OCI-LY7 (cell line): Measurements from ENCODE around the gene KRTAP13-3. TPM values are rescaled to one million over a fixed set of nuclear protein-coding genes. Genes with fewer than 3 reads are reported as not detected.

Source experiments
- BruUV-seq: library from RNA; stranded (reverse); fragments of 400-500 nt; replicated peaks from 2 replicates; lab custom pipeline; 2021; lab: Mats Ljungman, UMichigan
- CTCF ChIA-PET: fragments of 300-600 bp; sonication (Branson Sonifier 250); formaldehyde crosslinking; loops from one replicate; lab custom pipeline; 2022; ENCODE audit warnings: antibody characterized with exemption; ENCODE audit not compliant: unreplicated experiment; lab: Charles Lee
- POLR2A ChIA-PET: fragments of 300-600 bp; sonication (Branson Sonifier 250); formaldehyde crosslinking; loops from one replicate; lab custom pipeline; 2022; ENCODE audit warnings: antibody characterized with exemption; lab: Charles Lee
- DNase-seq: peaks from one replicate; pipeline ENCODE4 v3.0.0-alpha.2; 2015; ENCODE audit warnings: low spot score
- H2AFZ ChIP-seq: fragments of 200-600 bp; sonication (generic), shearing (Covaris generic); 2 replicates; pipeline ENCODE4 v1.6.1; 2014; ENCODE audit warnings: mild to moderate bottlenecking, antibody characterized with exemption, low read length, moderate library complexity
- H3K27ac ChIP-seq: fragments of 200-600 bp; sonication (generic); 2 replicates; pipeline ENCODE4 v1.5.1; 2014; ENCODE audit warnings: mixed run types, low read depth, mild to moderate bottlenecking, moderate library complexity, low read length, inconsistent platforms; ENCODE audit not compliant: poor library complexity, severe bottlenecking
- H3K36me3 ChIP-seq: fragments of 200-600 bp; sonication (generic); 2 replicates; pipeline ENCODE4 v1.6.1; 2014; ENCODE audit warnings: mild to moderate bottlenecking, antibody characterized with exemption, low read length, moderate library complexity, mixed read lengths; ENCODE audit not compliant: insufficient read depth
- H3K4me1 ChIP-seq: fragments of 200-600 bp; sonication (generic); 2 replicates; pipeline ENCODE4 v1.5.1; 2014; ENCODE audit warnings: mild to moderate bottlenecking, low read length; ENCODE audit not compliant: insufficient read depth, poor library complexity, severe bottlenecking
- H3K4me2 ChIP-seq: fragments of 200-600 bp; sonication (generic); 2 replicates; pipeline ENCODE4 v1.6.1; 2014; ENCODE audit warnings: mild to moderate bottlenecking, low read length
- H3K4me3 ChIP-seq: fragments of 200-600 bp; sonication (generic); 2 replicates; pipeline ENCODE4 v1.5.1; 2014; ENCODE audit warnings: mild to moderate bottlenecking, low read depth, low read length; ENCODE audit not compliant: poor library complexity, severe bottlenecking
- H3K79me2 ChIP-seq: fragments of 200-600 bp; sonication (generic); 2 replicates; pipeline ENCODE4 v1.6.1; 2016; ENCODE audit warnings: low read depth, mild to moderate bottlenecking, low read length, moderate library complexity, mixed read lengths; ENCODE audit not compliant: insufficient read depth
- H3K9me2 ChIP-seq: fragments of 200-600 bp; sonication (generic); 2 replicates; pipeline ENCODE4 v1.6.1; 2016; ENCODE audit warnings: mild to moderate bottlenecking, low read length, mixed read lengths; ENCODE audit not compliant: insufficient read depth
- H3K9me3 ChIP-seq: fragments of 200-600 bp; sonication (generic); 2 replicates; pipeline ENCODE4 v1.6.1; 2014; ENCODE audit warnings: mild to moderate bottlenecking, mixed run types, low read length, mixed read lengths
- H4K20me1 ChIP-seq: fragments of 200-600 bp; sonication (generic); 2 replicates; pipeline ENCODE4 v1.6.1; 2014; ENCODE audit warnings: mild to moderate bottlenecking, antibody characterized with exemption, low read length, moderate library complexity, mixed read lengths; ENCODE audit not compliant: insufficient read depth
- CTCF ChIP-seq: fragments of 200-600 bp; sonication (generic); conservative IDR thresholded peaks from 2 replicates; pipeline ENCODE4 v1.5.1; 2014; ENCODE audit warnings: mild to moderate bottlenecking, antibody characterized with exemption, low read length, moderate library complexity, mixed read lengths
- EZH2phosphoT487 ChIP-seq: fragments of 200-600 bp; sonication (generic); IDR thresholded peaks from 2 replicates; pipeline ENCODE4 v1.6.1; 2018; ENCODE audit warnings: low read depth, borderline replicate concordance, mild to moderate bottlenecking, mixed run types, antibody characterized with exemption, low read length, moderate library complexity, mixed read lengths
- intact Hi-C: fragments of 100-400 bp; cut with micrococcal nuclease; formaldehyde crosslinking; loops from one replicate; pipeline ENCODE4 v1.10.0; 2022; ENCODE audit not compliant: unreplicated experiment
- total RNA-seq, 2 experiments: library from RNA; depleted of rRNA in 1 of 2; stranded (reverse); fragments of >200 nt in 1 of 2; shearing (Covaris generic) in 1 of 2; gene quantifications; 2 replicates each; pipeline ENCODE4 v1.2.3, GENCODE V29; 2014 to 2022

The KRTAP13-3 gene
- total RNA-seq, 2 experiments from 2014 or later: not detected

- ChIA-PET CTCF (no interaction called here), POLR2A (no interaction called here)
- no peaks in the 10 kb centered on the region for H3K4me1 ChIP-seq
- H4K20me1 ChIP-seq: no peaks in the 10 kb centered on the region
- H3K4me3 ChIP-seq: no peak overlapping the region
- H2AFZ ChIP-seq: no peak overlapping the region
- H3K79me2 ChIP-seq: no peaks in the 10 kb centered on the region
- no peak overlapping the region for H3K4me2 ChIP-seq
- no peak for TF ChIP-seq CTCF
- TF ChIP-seq EZH2phosphoT487: no peak
- intact Hi-C loops: no loop called here
- BruUV-seq: no TSS peak
- no peaks in the 10 kb centered on the region for H3K9me3 ChIP-seq
- no peak for DNase-seq
- H3K36me3 ChIP-seq: no peaks in the 10 kb centered on the region
- no peak overlapping the region for H3K27ac ChIP-seq
- no peaks in the 10 kb centered on the region for H3K9me2 ChIP-seq
Measured at GRCh38 chr21:30391492-30392025, 34.2 kb downstream of the KRTAP13-3 start.

GRCh38 chr21:30382201-30382600 is 43.5 kb downstream of the KRTAP13-3 start:
- no peaks in the 10 kb centered on the region for H3K79me2 ChIP-seq
- H3K27ac ChIP-seq: no peak overlapping the region
- H2AFZ ChIP-seq: no peak overlapping the region
- H3K9me2 ChIP-seq: no peaks in the 10 kb centered on the region
- H4K20me1 ChIP-seq: no peaks in the 10 kb centered on the region
- no peak for TF ChIP-seq CTCF
- no peak for TF ChIP-seq EZH2phosphoT487
- H3K9me3 ChIP-seq: no peaks in the 10 kb centered on the region
- CTCF ChIA-PET: no interaction called here
- intact Hi-C loops: no loop called here
- DNase-seq: no peak
- no peak overlapping the region for H3K4me2 ChIP-seq
- no peak overlapping the region for H3K4me3 ChIP-seq
- BruUV-seq: no TSS peak
- POLR2A ChIA-PET: no interaction called here
- no peaks in the 10 kb centered on the region for H3K4me1 ChIP-seq
- H3K36me3 ChIP-seq: no peaks in the 10 kb centered on the region

Other genes with a start within 250 kb of the KRTAP13-3 start
- not detected in 2 replicates for gene CLDN8, start 209.8 kb downstream of the KRTAP13-3 start, total RNA-seq (2014; rRNA removed; shearing (Covaris generic))
- gene CLDN8, start 209.8 kb downstream of the KRTAP13-3 start, total RNA-seq (2022): not detected in 2 replicates
- gene KRTAP24-1, start 143.0 kb downstream of the KRTAP13-3 start, total RNA-seq (2014; rRNA removed; shearing (Covaris generic)): not detected in 2 replicates
- gene KRTAP24-1, start 143.0 kb downstream of the KRTAP13-3 start, total RNA-seq (2022): not detected in 2 replicates
- gene KRTAP25-1, start 136.4 kb downstream of the KRTAP13-3 start, total RNA-seq (2014; rRNA removed; shearing (Covaris generic)): not detected in 2 replicates
- not detected in 2 replicates for gene KRTAP25-1, start 136.4 kb downstream of the KRTAP13-3 start, total RNA-seq (2022)
- gene KRTAP26-1, start 105.6 kb downstream of the KRTAP13-3 start, total RNA-seq (2014; rRNA removed; shearing (Covaris generic)): not detected in 2 replicates
- gene KRTAP26-1, start 105.6 kb downstream of the KRTAP13-3 start, total RNA-seq (2022): not detected in 2 replicates
- gene KRTAP27-1, start 88.2 kb downstream of the KRTAP13-3 start, total RNA-seq (2014; rRNA removed; shearing (Covaris generic)): not detected in 2 replicates
- gene KRTAP27-1, start 88.2 kb downstream of the KRTAP13-3 start, total RNA-seq (2022): not detected in 2 replicates
- gene KRTAP23-1, start 77.3 kb downstream of the KRTAP13-3 start, total RNA-seq (2014; rRNA removed; shearing (Covaris generic)): not detected in 2 replicates
- not detected in 2 replicates for gene KRTAP23-1, start 77.3 kb downstream of the KRTAP13-3 start, total RNA-seq (2022)
- not detected in 2 replicates for gene KRTAP13-2, start 53.7 kb downstream of the KRTAP13-3 start, total RNA-seq (2014; rRNA removed; shearing (Covaris generic))
- not detected in 2 replicates for gene KRTAP13-2, start 53.7 kb downstream of the KRTAP13-3 start, total RNA-seq (2022)
- gene KRTAP13-1, start 29.9 kb downstream of the KRTAP13-3 start, total RNA-seq (2014; rRNA removed; shearing (Covaris generic)): not detected in 2 replicates
- not detected in 2 replicates for gene KRTAP13-1, start 29.9 kb downstream of the KRTAP13-3 start, total RNA-seq (2022)
- gene KRTAP13-4, start 4.3 kb upstream of the KRTAP13-3 start, total RNA-seq (2014; rRNA removed; shearing (Covaris generic)): not detected in 2 replicates
- not detected in 2 replicates for gene KRTAP13-4, start 4.3 kb upstream of the KRTAP13-3 start, total RNA-seq (2022)
- gene KRTAP15-1, start 14.3 kb upstream of the KRTAP13-3 start, total RNA-seq (2014; rRNA removed; shearing (Covaris generic)): not detected in 2 replicates
- not detected in 2 replicates for gene KRTAP15-1, start 14.3 kb upstream of the KRTAP13-3 start, total RNA-seq (2022)
- not detected in 2 replicates for gene KRTAP19-1, start 54.4 kb upstream of the KRTAP13-3 start, total RNA-seq (2014; rRNA removed; shearing (Covaris generic))
- gene KRTAP19-1, start 54.4 kb upstream of the KRTAP13-3 start, total RNA-seq (2022): not detected in 2 replicates
- not detected in 2 replicates for gene KRTAP19-2, start 61.5 kb upstream of the KRTAP13-3 start, total RNA-seq (2014; rRNA removed; shearing (Covaris generic))
- not detected in 2 replicates for gene KRTAP19-2, start 61.5 kb upstream of the KRTAP13-3 start, total RNA-seq (2022)
- gene KRTAP19-3, start 66.1 kb upstream of the KRTAP13-3 start, total RNA-seq (2014; rRNA removed; shearing (Covaris generic)): not detected in 2 replicates
- not detected in 2 replicates for gene KRTAP19-3, start 66.1 kb upstream of the KRTAP13-3 start, total RNA-seq (2022)
- gene KRTAP19-4, start 71.2 kb upstream of the KRTAP13-3 start, total RNA-seq (2014; rRNA removed; shearing (Covaris generic)): not detected in 2 replicates
- gene KRTAP19-4, start 71.2 kb upstream of the KRTAP13-3 start, total RNA-seq (2022): not detected in 2 replicates
- not detected in 2 replicates for gene KRTAP19-5, start 76.2 kb upstream of the KRTAP13-3 start, total RNA-seq (2014; rRNA removed; shearing (Covaris generic))
- gene KRTAP19-5, start 76.2 kb upstream of the KRTAP13-3 start, total RNA-seq (2022): not detected in 2 replicates
- not detected in 2 replicates for gene KRTAP19-6, start 115.9 kb upstream of the KRTAP13-3 start, total RNA-seq (2014; rRNA removed; shearing (Covaris generic))
- not detected in 2 replicates for gene KRTAP19-6, start 115.9 kb upstream of the KRTAP13-3 start, total RNA-seq (2022)
- gene KRTAP19-7, start 135.4 kb upstream of the KRTAP13-3 start, total RNA-seq (2014; rRNA removed; shearing (Covaris generic)): not detected in 2 replicates
- not detected in 2 replicates for gene KRTAP19-7, start 135.4 kb upstream of the KRTAP13-3 start, total RNA-seq (2022)
- not detected in 2 replicates for gene KRTAP22-2, start 164.5 kb upstream of the KRTAP13-3 start, total RNA-seq (2014; rRNA removed; shearing (Covaris generic))
- not detected in 2 replicates for gene KRTAP22-2, start 164.5 kb upstream of the KRTAP13-3 start, total RNA-seq (2022)
- not detected in 2 replicates for gene KRTAP6-3, start 166.5 kb upstream of the KRTAP13-3 start, total RNA-seq (2014; rRNA removed; shearing (Covaris generic))
- not detected in 2 replicates for gene KRTAP6-3, start 166.5 kb upstream of the KRTAP13-3 start, total RNA-seq (2022)
- not detected in 2 replicates for gene KRTAP6-2, start 173.0 kb upstream of the KRTAP13-3 start, total RNA-seq (2014; rRNA removed; shearing (Covaris generic))
- gene KRTAP6-2, start 173.0 kb upstream of the KRTAP13-3 start, total RNA-seq (2022): not detected in 2 replicates
- not detected in 2 replicates for gene KRTAP22-1, start 175.2 kb upstream of the KRTAP13-3 start, total RNA-seq (2014; rRNA removed; shearing (Covaris generic))
- gene KRTAP22-1, start 175.2 kb upstream of the KRTAP13-3 start, total RNA-seq (2022): not detected in 2 replicates
- not detected in 2 replicates for gene KRTAP6-1, start 188.0 kb upstream of the KRTAP13-3 start, total RNA-seq (2014; rRNA removed; shearing (Covaris generic))
- gene KRTAP6-1, start 188.0 kb upstream of the KRTAP13-3 start, total RNA-seq (2022): not detected in 2 replicates
- gene KRTAP20-1, start 190.5 kb upstream of the KRTAP13-3 start, total RNA-seq (2014; rRNA removed; shearing (Covaris generic)): not detected in 2 replicates
- not detected in 2 replicates for gene KRTAP20-1, start 190.5 kb upstream of the KRTAP13-3 start, total RNA-seq (2022)
- not detected in 2 replicates for gene KRTAP20-4, start 194.7 kb upstream of the KRTAP13-3 start, total RNA-seq (2014; rRNA removed; shearing (Covaris generic))
- gene KRTAP20-4, start 194.7 kb upstream of the KRTAP13-3 start, total RNA-seq (2022): not detected in 2 replicates
- not detected in 2 replicates for gene KRTAP20-2, start 209.3 kb upstream of the KRTAP13-3 start, total RNA-seq (2014; rRNA removed; shearing (Covaris generic))
- not detected in 2 replicates for gene KRTAP20-2, start 209.3 kb upstream of the KRTAP13-3 start, total RNA-seq (2022)
- gene KRTAP20-3, start 216.9 kb upstream of the KRTAP13-3 start, total RNA-seq (2014; rRNA removed; shearing (Covaris generic)): not detected in 2 replicates
- not detected in 2 replicates for gene KRTAP20-3, start 216.9 kb upstream of the KRTAP13-3 start, total RNA-seq (2022)